ENCODE results near the gene MAG. TPM values are rescaled to one million over a fixed set of nuclear protein-coding genes. Genes with fewer than 3 reads are reported as not detected.

The MAG gene
- total and polyA plus RNA-seq, 2 of the 8 experiments (the other 6 are each of a cell fraction or from before 2014, with no cell fraction given), result 0.20 to 1.3 TPM

GRCh38 chr19:35348911-35349611 is 57.1 kb downstream of the MAG start (continued):
- TF ChIP-seq TAF7 (optimal IDR thresholded peaks at IDR 0.05; ENCODE audit: borderline replicate concordance, low read depth, low read length) (no peak), ZNF274 (IDR thresholded peaks at IDR 0.05; ENCODE audit: borderline replicate concordance, extremely low read depth, low read length) (no peak), MAX (IDR thresholded peaks at IDR 0.05) (peak; percentile 86), MAFK (IDR thresholded peaks at IDR 0.05; ENCODE audit: low read depth, low read length) (no peak), KDM5A (IDR thresholded peaks at IDR 0.05; ENCODE audit: low read length) (no peak), SUZ12 (IDR thresholded peaks at IDR 0.05; ENCODE audit: low read length) (no peak), ATF3 (IDR thresholded peaks at IDR 0.05; ENCODE audit: insufficient read depth, low read depth, low read length) (no peak)

Data from H1 (cell line).